DMS53 (cell line): Measurements from ENCODE around the gene COL28A1.
A peak's percentile ranks its signal among the peaks of the same experiment; 100 is the strongest.

ENCODE experiments used
- DNase-seq: peaks from one replicate; lab custom pipeline; 2025; lab: John Stamatoyannopoulos, UW

The COL28A1 gene

DNA sequence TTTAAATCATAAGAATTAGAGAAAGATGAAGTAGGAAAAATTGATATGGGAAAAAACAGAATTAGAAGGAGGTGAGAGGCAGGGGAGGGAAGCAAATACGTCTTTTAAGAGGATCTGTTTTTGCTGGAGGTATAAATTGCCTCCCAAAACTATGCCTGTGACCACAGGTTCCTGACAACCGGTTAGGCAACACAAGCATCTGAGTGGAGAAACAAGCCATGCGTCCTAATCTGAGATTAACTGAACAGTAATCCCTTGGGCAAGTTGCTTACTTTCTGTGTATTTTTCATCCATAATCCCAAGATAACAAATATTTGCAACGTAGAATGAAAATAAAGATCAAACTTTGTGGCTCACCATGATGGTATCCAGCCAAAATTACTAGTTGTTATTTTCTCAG is 204.2 kb downstream of the COL28A1 start:
- no peak for DNase-seq

DNA sequence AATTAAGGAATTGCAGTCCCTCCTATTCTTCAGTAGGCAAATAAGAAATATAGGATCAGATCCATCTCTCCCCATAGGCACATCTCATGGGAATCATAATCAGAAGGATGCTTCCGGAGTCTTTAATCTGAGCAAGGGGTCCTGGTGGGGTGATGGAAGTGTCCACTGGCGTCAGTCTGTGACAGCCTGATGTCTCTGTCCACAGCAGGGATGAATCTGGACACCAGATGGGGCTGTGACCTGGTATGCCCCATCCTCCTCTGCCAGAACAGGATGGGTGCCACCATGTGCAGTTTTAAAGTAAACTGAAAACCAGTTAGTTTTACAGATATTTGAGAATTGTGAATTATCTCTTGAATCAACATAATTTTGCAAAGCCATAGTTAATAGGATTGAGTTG is 204.7 kb downstream of the COL28A1 start:
- DNase-seq = peak; percentile 23

DNA sequence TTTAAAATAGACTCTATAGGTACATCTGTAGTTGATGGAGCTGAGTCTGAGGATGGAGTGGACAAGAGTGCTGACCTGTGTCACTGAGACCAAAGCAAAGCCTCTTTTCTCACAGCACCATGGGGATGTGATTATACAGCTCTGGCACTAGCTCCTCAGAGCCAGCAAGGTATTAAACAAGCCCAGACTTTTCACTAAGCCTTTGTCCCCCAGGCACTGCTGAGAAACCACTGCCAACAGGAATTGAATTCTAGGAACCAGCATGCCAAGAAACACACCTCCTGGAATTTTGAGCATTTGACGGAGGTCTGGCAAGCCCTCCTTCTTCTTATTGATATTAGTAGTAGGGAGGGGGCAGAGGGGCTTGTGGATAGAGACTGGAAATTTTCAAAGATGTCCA is 206.3 kb downstream of the COL28A1 start:
- DNase-seq = no peak

DNA sequence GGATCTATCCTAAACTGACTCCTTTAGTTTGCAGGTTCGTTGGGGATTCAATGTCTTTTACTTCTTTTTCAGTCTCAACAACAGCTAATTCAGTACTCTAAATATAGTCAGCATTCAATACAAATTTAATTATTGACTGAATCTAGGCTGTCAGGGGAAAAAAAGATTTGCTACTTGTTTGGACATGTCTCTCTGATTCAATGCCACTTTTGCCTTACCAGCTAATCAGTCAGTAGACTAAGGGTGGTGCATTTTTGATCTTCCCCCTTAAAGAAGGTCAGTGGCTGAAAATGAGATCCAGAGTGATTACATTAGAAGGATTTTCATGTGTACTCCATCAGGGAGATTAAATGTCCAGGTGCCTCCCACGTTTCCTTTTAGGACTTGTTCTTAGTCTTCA is 208.2 kb downstream of the COL28A1 start:
- DNase-seq = no peak

DNA sequence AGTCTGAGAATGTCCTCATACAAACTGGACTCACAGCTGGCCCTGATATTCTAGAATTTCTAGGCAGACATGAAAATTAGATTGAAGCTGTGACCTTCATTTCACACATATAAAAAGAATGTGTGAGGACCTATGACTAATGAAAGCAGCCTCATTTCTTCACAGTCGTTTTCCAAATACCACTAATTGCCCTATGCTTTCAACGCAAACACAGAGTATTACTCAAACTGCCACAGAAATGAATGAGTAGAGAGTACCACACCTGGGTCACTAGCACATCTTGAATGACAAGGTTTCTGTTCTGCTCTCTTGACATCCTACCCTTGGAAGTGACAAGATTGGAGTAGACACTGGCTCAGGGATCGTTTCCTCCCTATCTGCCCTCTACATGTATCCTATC is 211.0 kb downstream of the COL28A1 start:
- DNase-seq = no peak

DNA sequence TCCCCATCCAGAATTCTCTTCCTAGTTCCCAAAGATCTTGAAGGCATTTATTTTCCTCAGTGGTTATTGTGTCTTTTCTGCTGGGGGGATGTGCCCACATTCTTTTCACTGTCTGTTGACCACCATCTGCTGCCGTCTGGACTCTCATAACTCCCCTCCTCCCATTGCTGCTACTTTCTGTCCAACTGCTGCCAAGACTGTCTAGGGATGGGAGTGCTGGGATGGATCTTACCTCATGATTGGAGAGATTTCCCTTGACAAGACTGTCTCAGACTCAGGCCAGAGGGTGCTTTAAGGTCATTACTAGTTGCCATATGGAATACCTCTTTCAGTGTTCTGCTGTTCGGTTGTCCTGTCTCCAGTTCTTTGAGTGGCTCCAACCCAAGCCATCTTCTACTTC is 211.8 kb downstream of the COL28A1 start:
- peak; percentile 31 for DNase-seq

DNA sequence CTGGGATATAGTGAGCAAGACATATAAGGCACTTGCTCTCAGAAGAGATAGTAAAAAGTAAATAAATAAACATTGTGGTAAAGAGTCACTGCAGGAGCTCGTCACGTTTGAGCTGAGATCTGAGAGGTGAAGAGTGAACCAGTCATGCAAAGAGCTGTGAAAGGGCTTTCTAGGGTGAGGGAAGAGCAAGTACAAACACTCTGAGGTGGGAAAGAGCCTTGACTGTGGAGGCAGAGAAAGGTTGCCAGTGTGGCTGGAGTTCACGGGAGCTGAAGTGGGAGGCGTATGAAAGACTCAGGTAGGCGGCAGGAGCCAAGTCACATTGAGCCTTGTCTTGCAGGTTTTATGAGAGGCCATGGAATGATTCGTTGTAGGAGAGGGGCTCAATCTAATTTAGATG is 212.3 kb downstream of the COL28A1 start:
- DNase-seq = peak; percentile 99

DNA sequence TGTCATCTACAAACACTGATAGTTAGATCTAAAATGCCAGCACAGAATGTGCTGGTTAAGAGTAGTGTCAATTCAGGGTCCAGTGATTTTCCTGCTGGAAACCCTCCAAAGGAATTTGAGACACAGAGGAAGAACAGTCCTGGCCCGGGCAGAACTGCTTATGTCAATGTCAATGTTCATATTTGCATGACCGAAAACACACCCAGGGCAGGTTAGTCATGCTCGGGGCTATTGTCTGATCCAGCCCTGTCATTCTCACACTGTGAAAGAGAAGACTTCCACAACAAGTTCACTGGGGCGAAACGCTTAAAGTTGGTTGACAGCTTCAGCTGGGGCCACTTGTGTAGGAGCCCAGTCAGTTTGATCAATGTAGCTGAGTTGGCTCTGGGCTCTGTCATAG is 214.0 kb downstream of the COL28A1 start:
- peak; percentile 96 for DNase-seq

DNA sequence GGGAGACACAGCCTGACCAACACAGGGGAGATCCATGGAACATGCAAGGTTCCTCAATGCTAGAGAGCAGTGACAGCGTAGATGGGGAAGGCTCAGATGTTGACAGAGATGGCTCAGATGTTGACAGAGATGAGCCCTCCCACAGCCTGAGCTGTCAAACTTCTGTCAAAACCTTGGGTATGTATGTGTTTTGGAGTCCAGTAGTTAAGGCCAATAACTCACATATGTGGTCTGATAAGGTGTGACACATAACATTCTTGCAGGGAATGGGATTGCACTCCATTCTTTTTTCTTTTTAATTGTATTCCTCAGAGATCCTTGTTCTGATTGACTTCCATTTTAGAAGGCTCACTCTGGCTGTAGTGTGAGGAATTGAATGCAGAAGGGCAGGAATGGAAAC is 217.1 kb downstream of the COL28A1 start:
- no peak for DNase-seq

DNA sequence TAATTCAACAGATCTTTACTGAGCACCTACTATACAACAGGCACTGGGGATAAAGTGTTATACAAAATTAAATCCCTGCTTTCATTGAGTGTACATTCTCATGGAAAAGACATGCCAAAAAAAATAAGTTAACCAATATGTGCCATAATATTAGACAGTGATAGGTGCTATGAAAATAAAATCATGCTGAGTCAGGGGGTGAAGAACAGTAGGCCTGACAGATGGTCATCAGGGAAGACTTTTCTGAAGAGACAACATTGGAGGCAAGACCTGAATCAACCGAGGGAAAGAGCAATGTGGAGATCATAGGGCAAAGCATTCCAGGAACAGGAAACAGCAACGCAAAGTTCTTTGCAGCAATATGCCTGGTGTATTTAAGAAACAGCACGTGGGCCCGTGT is 217.8 kb downstream of the COL28A1 start:
- no peak for DNase-seq

DNA sequence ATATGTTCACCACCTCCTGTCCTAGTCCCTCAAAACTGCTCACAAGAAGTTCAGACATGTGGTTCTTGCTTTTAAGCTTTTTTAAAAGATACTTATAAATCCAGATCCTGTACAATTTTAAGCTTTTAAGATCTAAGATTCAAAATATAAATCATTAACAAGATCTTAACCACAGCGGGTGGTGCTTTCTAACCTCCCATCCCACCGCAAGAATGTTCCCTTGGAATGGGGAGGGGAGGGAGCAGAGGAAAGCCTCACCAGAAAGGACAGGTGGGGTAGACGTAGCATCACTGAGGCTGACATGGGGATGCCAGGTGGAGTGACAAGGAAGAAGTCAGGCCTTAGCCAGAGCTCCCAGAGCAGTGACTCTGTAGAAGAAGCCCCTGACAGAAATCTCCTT is 219.8 kb downstream of the COL28A1 start:
- no peak for DNase-seq

DNA sequence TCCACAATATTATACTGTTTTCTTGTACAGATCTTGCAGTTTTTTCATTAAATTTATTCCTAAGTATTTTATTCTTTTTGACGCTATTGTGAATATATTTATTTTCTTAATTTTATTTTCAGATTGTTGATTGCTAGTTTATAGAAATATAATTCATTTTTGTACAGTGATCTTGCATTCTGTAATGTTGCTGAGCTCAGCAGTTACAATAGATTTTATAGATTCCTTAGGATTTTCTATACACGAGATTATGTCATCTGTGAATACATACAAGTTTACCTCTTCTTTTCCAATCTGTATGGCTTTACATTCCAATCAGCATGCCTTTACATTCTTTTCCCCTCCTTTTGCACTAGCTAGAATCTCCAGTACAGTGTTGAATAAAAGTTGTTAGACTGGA is 223.3 kb downstream of the COL28A1 start:
- DNase-seq = no peak

DNA sequence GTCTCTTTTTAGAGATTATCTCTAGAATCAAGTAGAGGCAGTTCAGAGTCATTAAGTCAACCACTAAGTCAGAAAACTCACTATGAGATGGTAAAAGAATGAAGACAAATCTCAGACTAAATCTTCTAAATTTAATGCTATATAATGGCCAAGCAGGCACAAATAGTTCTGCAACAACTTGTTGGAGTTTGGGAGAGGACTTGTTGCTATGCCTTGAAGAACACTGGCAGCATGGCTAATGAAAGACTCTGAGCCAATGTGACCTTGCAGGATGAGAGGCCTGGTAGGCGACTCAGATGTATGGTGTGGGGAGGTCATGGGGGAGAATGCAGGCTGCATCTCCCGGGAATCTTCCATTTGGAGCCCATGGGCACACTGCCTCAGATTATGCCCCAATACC is 224.7 kb downstream of the COL28A1 start:
- no peak for DNase-seq

DNA sequence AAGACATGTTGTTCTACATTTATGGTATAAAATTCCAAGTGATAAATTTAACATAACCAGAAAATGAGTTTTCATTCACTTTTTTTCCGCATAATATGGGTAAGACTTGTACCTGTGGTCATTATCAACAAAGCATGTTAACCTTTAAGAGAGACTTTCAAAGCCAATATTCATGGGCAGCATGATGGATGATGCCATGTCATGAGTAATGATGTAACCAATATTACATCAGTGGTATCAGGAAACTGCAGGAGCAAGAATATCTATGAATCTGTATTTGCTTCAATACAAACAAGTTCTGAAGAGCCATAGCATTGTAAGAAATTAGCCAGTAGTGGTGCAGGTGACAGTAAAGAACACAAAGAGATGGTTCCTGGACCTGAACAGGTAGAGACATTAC is 226.5 kb downstream of the COL28A1 start:
- no peak for DNase-seq
